ENCODE data around the gene ZNF687.
A peak's percentile ranks its signal among the peaks of the same experiment; 100 is the strongest.

The ZNF687 gene

DNA sequence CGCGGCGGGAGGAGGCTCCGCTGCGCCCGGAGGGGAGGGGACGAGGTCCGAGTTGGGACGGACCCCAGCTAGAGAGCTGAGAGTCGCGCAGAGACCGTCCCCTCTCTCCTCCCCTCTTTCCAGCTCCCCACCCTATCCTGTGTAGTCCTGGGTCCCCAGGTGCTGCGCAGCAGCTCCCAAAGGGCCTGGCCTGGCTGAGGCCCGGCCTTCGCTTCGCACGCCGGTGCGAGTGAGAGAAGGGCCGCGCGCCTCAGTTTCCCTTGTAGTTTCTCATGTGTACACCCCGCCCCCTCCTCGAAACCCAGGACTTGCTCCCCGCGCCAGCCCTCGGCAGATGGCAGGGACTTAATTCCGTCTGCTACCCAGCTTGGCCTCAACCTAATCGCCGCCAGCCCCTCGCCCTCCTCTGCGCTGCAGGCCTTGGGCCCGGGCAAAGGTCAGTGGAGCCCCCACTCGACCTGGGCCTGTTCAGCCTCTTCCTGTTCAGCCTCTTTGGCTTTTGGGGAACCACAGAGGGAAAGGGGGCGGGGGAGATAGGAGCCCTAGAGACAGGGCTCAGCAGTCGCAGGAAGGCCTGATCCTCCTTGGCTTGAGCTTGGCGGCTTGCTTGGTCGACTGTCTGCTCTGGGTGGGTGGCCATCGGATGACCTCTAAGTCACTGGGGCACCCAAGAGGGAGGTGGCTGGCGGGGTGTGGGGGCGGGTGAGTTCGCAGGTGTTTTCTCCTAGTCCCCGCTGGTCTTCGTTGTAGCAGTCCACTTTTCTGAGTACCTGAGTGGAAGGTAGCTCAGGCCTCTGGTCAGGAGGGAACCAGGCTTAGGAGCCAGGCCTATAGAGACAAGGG lies 1.0 kb downstream of the ZNF687 start:
- no peak for DNase-seq (ENCODE audit: low read depth in 2 of 2)

DNA sequence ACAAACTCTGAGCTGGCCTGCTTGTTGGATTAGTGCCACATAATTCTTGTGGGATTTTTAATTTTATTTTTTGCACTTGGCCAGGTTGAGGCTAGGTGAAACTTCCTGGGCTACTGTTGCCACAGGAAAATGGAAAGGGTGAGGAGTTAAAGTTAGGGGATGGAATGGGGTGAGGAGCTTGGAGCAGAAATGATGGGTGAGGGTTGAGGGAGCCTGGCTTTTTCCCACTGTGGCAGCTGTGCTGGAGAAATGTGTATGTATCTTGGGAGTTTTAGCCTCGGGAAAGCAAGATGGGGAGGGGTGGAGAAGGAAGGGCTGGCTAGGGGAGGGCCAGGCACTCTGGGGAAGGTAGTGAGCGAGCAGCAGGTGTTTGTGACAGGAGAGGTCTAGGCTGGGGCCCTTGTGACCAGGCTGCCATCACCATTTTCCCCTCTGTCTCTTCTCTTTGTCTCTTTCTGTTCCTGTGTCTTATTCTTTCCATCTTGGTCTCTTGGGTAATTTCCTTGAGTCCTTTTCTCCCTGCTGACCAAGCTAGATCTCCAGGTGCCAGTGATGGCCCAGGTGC lies 2.0 kb downstream of the ZNF687 start:
- DNase-seq (ENCODE audit: low read depth in 2 of 2), result no peak

DNA sequence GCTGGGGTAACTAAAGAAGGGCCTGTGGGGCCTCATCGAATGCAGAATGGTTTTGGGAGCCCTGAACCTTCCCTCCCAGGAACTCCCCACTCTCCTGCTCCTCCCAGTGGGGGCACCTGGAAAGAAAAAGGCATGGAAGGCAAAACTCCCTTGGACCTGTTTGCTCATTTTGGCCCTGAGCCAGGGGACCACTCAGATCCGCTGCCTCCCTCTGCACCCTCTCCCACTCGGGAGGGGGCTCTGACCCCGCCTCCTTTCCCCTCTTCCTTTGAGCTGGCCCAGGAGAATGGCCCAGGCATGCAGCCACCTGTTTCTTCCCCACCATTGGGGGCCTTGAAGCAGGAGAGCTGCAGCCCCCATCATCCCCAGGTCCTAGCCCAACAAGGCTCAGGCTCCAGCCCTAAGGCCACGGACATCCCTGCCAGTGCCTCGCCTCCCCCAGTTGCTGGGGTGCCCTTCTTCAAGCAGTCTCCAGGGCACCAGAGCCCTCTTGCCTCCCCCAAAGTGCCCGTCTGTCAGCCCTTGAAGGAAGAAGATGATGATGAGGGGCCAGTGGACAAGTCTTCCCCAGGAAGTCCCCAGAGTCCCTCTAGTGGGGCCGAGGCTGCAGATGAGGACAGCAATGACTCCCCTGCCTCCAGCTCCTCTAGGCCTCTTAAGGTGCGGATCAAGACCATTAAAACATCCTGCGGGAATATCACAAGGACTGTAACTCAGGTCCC lies 4.7 kb downstream of the ZNF687 start:
- DNase-seq (ENCODE audit: low read depth in 2 of 2), result no peak

DNA sequence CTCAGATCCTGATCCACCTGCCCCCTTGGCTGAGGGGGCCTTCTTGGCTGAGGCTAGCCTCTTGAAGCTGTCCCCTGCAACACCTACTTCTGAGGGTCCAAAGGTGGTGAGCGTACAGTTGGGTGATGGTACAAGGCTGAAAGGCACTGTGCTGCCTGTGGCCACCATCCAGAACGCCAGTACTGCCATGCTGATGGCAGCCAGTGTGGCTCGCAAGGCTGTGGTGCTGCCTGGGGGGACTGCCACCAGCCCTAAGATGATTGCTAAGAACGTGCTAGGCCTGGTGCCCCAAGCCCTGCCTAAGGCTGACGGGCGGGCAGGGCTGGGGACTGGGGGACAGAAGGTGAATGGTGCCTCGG lies 5.2 kb downstream of the ZNF687 start:
- DNase-seq (ENCODE audit: low read depth in 2 of 2), result no peak

DNA sequence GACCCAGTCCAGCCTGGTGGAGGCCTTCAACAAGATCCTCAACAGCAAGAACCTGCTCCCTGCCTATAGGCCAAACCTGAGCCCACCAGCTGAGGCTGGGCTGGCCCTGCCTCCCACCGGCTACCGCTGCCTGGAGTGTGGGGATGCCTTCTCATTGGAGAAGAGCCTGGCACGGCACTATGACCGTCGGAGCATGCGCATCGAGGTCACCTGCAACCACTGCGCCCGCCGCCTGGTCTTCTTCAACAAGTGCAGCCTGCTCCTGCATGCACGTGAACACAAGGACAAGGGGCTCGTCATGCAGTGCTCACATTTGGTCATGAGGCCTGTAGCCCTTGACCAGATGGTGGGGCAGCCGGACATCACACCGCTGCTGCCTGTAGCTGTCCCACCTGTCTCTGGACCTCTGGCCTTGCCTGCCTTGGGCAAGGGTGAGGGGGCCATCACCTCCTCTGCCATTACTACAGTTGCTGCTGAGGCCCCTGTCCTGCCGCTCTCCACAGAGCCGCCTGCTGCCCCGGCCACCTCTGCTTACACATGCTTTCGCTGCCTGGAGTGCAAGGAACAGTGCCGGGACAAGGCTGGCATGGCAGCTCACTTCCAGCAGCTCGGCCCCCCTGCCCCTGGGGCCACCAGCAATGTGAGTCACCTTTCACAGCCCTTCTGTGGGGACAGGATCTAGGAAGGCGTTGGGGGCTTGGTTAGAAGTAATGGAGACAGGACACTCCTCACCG lies 5.8 kb downstream of the ZNF687 start:
- DNase-seq (ENCODE audit: low read depth in 2 of 2), result no peak

DNA sequence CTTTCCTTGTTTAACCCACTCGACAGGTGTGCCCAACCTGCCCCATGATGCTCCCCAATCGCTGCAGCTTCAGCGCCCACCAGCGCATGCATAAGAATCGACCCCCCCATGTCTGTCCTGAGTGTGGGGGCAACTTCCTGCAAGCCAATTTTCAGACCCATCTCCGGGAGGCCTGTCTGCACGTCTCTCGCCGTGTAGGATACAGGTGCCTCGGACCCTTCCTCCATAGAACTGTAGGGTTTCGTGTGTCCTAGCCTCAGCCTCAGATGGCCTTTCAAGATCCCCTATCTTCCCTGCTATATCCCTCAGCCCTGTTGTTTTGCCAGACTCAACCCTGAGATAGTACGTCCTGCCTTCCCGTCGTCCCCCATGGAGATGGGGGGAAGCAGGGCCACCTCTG lies 6.4 kb downstream of the ZNF687 start:
- DNase-seq (ENCODE audit: low read depth in 2 of 2), result no peak

DNA sequence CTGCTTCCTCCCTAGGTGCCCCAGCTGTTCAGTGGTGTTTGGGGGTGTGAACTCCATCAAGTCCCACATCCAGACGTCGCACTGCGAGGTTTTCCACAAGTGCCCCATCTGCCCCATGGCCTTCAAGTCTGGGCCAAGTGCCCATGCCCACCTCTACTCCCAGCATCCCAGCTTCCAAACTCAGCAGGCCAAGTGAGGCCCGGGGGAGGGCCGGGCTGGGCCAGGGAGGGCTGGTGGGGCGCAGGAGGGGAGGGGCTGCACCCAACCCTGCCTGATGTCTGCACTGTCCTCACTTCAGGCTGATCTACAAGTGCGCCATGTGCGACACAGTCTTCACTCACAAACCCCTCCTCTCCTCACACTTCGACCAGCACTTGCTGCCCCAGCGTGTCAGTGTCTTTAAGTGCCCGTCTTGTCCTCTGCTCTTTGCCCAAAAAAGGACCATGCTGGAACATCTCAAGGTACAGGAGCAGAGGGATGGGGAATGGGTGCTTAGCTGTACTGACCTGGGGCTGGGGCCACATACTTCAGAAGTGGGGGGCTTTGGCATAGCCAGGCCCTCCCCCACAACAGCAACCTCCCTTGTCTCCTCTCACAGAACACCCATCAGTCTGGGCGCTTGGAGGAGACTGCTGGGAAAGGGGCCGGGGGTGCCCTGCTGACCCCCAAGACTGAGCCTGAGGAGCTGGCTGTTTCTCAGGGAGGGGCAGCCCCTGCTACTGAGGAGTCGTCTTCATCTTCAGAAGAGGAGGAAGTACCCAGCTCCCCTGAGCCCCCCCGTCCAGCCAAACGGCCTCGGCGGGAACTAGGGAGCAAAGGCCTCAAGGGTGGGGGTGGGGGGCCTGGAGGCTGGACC lies 7.2 kb downstream of the ZNF687 start:
- DNase-seq (ENCODE audit: low read depth in 2 of 2), result no peak

DNA sequence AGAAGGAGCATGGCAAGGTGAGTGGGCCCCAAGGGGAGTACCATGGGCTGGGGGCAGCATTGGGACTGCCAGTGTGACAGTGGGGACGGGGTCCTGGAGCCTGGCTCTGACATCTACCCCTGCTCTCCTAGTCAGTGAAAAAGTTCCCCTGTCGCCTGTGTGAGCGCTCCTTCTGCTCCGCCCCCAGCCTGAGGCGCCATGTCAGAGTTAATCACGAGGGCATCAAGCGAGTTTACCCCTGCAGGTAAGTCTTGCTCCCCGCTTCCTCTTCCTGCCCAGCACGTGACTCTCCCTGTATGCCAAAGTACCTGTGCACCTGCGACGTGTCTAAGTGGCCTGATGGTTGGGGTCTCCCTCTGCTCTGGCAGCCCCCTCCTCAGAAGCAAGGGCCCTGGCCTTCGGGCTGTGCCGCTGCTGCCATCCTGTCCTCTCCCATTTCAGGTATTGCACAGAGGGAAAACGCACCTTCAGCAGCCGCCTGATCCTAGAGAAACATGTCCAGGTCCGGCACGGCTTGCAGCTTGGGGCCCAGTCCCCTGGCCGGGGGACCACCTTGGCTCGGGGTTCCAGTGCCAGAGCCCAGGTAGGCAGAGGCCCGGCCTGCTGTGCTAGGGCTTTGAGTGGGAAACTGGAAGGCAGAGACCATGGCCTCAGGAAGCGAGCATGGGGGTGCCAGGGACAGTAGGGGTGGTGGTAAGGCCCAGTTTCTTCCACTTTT lies 8.1 kb downstream of the ZNF687 start:
- DNase-seq (ENCODE audit: low read depth in 2 of 2), result no peak

DNA sequence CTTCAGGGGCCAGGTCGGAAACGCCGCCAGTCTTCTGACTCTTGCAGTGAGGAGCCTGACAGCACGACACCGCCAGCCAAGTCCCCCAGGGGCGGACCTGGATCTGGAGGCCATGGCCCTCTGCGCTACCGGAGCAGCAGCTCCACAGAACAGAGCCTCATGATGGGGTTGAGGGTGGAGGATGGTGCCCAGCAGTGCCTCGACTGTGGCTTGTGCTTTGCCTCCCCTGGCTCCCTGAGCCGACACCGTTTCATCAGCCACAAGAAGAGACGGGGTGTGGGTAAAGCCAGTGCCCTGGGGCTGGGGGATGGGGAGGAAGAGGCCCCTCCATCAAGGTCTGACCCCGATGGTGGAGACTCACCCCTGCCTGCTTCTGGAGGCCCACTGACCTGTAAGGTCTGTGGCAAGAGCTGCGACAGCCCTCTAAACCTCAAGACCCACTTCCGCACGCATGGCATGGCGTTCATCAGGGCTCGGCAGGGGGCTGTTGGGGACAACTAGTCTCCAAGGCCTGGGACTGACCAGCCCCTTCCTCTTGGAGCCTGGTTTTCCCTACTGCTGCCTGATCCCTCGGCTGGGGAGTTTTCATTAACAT lies 8.7 kb downstream of the ZNF687 start:
- no peak for DNase-seq (ENCODE audit: low read depth in 2 of 2)

DNA sequence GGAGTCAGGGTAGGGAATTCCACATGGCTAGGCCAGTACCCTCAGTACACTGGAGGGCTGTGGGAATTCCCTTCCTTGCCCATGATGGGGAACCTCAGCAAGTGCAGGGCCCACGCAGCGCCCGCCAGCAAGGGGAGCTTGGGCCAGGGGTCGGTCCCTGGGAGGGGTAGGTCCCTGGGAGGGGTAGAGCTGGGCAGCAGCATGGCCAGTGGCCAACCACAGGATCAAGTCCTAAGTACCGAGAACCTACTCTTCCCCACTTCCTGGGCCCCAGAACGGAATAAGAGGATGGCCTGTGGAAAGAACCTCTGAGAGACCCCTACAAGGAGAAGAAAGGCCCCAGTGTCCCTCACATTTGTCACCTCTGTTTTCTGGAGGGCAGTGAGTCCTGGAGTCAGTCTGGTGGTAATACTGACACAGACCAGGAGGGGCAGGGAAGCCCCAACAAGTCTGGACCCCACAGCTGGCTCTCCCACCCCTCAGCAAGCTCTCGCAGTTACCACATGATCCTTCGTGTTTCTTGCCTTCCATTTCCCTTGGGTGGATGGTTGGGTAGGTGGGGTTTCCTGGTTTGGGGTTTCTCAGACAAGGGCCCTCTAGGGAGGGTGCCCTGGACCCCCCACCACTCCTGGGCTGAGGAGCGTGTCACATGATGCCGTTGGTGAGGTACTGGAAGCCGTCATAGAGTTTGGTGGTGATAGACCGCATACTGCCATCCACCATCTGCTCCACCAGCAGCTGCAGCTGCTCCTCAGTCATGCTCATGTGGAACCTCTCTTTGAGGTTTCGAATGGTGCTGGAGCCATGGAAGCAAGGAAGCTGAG lies 10.3 kb downstream of the ZNF687 start:
- DNase-seq (ENCODE audit: low read depth in 2 of 2), result no peak

DNA sequence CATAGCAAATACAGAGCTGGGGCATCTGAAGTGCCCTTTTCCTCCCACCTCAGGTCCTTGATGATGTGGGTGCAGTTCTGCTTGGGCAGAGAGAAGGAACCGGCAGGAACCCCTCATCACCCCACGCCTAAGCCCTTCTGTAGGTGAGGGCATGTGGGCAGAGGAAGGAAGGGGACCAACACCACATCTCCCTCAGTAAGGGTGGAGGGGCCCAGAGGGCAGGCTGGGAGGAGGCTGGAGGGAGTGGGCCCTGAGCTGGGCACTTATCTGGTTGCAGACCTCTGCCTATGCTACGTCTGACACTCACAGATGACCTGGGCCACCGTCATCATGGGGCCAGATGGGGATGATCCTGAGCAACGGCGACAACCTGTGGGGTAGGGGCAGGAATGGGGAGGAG lies 11.0 kb downstream of the ZNF687 start:
- DNase-seq (ENCODE audit: low read depth in 2 of 2), result no peak

DNA sequence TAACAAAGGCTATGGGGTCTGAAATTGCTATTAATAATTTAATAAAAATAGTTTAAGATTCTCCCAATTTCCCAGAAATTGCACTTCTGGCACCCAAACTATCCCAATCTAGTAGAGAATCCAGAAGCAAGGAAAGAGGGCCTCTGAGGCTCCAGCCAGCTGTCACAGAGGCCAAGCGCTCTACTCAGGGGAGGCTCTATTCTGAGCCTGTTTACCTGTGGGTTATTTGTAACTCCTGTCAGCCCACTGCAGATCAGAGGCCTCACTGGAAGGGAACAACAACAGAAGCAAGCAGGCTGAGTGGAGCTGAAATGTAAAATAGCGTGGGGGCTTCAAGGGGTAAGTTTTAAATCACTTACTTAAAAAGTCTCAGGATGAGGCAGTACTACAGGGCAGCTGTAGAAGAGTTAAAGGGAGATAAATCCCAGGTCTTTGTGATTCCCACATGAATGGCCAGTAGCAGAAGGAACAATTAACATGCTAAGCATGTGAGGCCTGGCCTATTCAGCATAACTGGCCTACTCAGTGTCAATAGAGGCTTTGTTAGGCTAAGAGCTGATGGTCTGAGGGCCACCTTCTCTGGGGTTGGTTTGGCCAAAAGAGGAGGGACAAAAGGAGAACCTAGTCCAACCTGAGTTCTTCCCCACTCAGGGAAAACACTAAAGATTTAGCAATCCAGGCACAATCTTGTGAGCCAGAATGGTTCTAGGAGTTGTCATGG lies 12.8 kb downstream of the ZNF687 start:
- no peak for DNase-seq (ENCODE audit: low read depth in 2 of 2)

DNA sequence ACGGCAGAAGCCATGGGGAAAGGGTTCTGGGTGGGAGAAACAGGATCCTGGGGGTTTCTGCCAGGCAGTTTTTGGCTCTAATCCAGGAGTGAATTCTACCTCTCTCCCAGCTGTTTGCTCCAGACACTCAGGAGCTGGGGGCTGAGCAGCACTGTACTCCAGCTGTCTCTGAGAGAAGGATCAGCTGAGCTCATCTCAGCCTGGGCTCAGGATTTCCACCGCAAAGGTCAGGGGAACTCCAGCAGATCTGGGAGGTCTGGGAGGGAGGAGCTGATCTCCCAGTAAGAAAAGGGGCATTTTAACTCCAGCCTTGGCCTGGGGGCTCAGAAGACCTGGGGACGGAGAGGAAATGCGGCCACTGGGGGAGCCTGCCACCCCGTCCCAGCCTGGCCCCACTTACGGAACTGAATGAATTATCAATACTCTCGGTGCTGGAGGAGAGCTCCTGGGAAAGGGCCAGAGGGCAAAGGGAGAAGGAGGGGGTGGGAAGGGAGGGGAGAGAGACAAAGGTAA lies 27.8 kb downstream of the ZNF687 start:
- DNase-seq (ENCODE audit: low read depth in 2 of 2), result no peak

DNA sequence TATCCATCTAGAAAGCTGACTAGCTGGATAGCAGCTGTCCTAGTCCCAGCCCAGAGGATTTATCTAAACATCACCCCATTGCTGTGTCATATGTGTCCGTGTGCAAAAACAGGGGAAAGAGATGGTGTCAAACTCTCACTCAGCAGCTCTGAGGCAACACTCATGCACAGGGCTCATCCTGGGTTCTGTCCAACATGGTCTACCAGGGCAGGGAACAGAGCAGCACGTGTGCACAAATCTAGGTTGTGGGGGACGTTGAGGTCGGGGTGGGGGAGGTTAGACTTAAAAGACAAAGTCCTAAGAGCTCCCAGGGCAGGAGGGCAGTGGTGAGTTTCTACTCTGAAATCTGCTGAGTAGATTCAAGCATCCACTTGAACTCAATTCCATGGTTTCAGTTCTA lies 28.9 kb downstream of the ZNF687 start:
- DNase-seq (ENCODE audit: low read depth in 2 of 2), result no peak

DNA sequence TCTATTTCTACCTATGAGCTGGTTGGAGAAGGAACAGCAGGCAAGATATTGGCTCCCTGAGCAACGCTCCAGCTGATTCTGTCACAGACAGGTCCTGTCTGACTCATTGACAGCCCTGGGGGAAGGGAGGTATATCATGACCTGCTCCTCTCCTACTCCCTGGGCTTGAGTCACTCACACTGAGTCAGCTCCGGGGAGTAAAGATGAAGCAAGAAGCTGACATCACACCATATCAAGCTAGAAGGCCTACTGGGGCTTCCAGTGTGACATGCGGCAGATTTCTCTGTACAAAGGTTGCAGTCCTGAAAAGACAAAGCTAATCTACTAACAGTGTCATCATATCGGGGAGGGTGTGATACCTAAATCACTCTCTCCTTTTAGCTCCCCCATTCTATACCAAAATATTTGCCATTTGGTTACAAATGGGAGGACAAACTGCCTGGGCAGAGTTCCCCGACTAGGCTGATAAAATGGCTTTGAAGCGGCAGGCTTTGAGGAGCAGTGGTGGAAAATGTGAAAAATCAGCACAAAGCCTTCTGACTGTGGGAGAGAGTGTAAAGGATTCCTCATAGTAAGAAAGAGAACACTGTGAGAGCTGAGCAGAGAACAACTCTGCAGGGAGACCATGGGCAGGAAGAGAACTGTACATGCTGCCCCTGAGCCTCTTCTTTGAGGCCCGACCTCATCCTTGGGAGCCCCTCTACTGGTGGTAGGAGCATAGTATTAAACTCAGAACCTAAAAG lies 29.7 kb downstream of the ZNF687 start:
- DNase-seq (ENCODE audit: low read depth in 2 of 2), result peak; percentile 21 to 37

DNA sequence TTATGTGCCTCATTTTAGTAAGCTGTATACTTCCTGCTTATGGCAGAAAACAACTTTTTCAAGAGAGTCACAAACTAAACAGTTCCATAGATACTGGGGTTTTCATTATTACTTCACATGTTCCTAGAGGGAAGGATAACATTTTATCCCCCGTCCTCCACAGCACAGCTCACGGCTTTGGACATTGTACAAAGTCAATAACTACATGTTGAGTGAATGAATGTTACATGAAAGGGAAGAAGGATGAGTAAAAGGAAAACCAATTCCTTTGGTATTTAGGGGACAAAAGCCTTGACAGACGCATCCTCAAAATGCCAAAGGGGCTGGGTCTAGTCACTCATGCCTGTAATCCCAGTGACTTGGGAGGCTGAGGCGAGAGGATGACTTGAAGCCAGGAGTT lies 30.3 kb downstream of the ZNF687 start:
- DNase-seq (ENCODE audit: low read depth in 2 of 2), result no peak

DNA sequence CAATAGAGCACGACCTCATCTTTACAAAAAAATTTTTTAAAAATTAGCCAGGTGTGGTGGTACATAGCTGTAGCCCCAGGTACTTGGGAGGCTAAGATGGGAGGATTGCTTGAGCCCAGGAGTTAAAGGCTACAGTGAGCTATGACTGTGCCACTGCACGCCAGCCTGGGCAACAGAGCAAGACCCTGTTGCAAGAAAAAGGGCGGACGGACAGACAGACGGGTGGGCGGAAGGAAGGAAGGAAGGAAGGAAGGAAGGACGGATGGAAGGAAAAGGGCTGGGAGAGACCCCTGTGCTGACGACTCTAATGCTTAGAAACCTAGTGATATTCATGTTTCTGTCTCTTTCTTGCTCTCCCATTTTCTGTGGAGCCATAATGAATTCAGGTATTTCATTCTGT lies 30.7 kb downstream of the ZNF687 start:
- DNase-seq (ENCODE audit: low read depth in 2 of 2), result no peak

DNA sequence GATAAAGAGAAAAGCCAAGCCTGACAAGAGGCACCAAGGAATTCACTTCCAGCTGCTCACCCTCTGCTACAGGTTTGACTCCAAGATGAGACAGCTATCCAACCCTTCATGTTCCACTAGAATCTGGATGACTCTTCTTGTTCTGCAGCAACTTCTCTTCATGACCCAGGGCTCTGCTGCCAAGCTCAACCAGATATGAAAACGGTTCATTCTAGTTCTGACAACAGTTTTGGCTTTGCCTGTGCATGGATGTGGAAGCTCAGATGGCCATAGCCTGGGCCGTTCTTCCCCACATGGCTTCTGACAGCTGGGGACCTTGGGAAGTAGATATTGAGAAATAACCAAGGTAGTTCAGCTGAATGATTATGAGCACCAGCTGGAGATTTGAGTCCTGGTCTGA lies 31.4 kb downstream of the ZNF687 start:
- no peak for DNase-seq (ENCODE audit: low read depth in 2 of 2)
